Measurements from ENCODE around the gene ACAP2.

DNA sequence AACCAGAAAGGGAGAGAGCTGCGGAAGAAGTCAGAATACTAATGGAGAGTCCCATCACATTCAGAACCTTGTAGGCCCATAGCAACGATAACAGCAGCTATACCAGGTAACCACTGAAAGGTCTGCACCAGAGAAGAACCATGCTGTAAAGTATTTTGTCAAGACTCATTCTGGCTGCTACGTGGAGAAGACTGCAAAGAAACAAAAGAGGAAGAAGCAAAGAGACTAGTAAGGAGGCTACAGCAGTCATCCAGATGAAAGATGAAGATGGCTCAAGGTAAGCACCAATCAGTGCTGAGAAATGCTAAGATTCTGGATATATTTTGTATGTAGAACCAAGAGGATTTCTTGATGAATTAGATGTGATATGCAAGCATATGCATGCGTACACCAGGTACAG is 39.6 kb downstream of the ACAP2 start:
- TF ChIP-seq, protein P1, sequence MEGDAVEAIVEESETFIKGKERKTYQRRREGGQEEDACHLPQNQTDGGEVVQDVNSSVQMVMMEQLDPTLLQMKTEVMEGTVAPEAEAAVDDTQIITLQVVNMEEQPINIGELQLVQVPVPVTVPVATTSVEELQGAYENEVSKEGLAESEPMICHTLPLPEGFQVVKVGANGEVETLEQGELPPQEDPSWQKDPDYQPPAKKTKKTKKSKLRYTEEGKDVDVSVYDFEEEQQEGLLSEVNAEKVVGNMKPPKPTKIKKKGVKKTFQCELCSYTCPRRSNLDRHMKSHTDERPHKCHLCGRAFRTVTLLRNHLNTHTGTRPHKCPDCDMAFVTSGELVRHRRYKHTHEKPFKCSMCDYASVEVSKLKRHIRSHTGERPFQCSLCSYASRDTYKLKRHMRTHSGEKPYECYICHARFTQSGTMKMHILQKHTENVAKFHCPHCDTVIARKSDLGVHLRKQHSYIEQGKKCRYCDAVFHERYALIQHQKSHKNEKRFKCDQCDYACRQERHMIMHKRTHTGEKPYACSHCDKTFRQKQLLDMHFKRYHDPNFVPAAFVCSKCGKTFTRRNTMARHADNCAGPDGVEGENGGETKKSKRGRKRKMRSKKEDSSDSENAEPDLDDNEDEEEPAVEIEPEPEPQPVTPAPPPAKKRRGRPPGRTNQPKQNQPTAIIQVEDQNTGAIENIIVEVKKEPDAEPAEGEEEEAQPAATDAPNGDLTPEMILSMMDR (IDR thresholded peaks at IDR 0.05 in 8 of 11, conservative IDR thresholded peaks at IDR 0.05 in 3 of 11): no peak
- TF ChIP-seq POLR2A (IDR thresholded peaks at IDR 0.05): no peak
- TF ChIP-seq POLR2AphosphoS5 (IDR thresholded peaks at IDR 0.05): no peak

Data from spleen (tissue), 7 donors.